GM21529 (cell line): Measurements from ENCODE around the gene TIMM23.
"Not testable (repeated sequence)": the region's sequence is repeated elsewhere in the genome, so short reads cannot be mapped to it uniquely, and the experiment has no call there.

Experiments used
- ATAC-seq: cut with Tn5 transposase; IDR thresholded peaks from one replicate; pipeline ENCODE4 v1.9.1; 2021; ENCODE audit not compliant: unreplicated experiment

The TIMM23 gene

GRCh38 chr10:46020344-46020657 lies 48.0 kb downstream of the TIMM23 start:
- no peak for ATAC-seq

GRCh38 chr10:46022978-46023702 lies 50.9 kb downstream of the TIMM23 start:
- ATAC-seq, result peak; percentile 93

DNA sequence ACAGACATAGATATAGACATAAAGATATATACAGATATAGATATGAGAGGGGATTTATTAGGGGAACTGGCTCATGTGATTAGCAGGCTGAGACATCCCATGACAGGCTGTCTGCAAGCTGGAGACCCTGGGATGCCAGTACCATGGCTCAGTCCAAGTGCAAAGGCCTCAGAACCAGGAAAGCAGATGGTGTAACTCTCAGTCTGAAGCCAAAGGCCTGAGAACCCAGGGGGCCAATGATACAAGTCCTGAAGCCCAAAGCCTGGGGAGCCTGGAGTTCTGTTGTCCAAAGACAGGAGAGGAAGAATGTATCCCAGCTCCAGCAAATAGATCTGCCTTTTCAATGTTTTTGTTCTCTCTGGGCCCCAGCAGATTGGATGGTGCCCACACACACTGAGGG lies 52.7 kb downstream of the TIMM23 start:
- ATAC-seq, result no peak

- no peak for ATAC-seq
These were observed 53.1 kb downstream of the TIMM23 start for GRCh38 chr10:46025406-46025805.

GRCh38 chr10:46026106-46026505 lies 53.8 kb downstream of the TIMM23 start:
- ATAC-seq, result no peak

- ATAC-seq, result peak; percentile 38
These were observed 56.5 kb downstream of the TIMM23 start for GRCh38 chr10:46028584-46029460.

- no peak for ATAC-seq
These were observed 57.3 kb downstream of the TIMM23 start for GRCh38 chr10:46029461-46030030.

DNA sequence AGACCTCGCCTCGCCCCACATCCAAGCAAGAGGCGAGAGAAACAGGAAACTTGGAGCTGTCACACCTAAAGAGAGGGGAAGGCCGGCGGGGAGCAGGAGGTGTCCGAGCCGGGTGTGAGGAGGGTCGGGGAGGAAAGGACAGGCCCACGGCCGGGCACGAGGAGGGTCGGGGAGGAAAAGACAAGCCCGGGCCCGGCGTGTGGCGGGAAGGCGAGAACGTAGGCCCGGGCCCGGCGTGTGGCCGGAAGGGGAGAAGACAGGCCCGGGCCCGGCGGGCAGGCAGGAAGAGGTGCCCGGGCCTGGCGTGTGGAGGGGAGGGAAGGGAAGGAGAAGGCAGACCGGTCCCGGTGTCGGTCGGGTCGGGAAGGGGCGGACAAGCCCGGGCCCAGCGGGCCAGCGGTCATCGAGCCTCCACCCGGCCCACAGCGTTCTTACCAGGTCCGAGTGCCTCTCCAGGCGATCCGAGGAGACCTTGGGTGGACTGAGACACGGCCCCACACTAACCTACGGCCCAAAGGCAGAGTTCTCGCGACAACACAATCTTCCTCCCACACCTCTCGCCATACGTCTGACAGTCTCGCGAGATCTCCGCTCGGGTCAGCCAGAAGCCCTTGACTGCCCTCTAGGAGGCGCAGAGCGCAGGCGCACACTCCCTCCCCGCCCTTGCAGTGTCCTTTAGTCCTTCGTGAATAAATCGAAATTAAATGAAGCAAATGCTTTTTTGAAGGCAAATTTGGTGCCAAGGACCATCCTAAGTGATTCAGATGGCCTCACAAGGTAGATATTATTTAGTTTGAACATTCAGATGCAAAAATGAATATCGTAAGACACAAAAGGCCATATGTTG lies 58.0 kb downstream of the TIMM23 start, which contains the start of gene NCOA4:
Gene NCOA4 (minus strand): TSS at position 533 of the 847 bp plus-strand sequence. CDS start 13,943 bp downstream, outside the sequence.
- ATAC-seq, result peak; percentile 97

- no peak for ATAC-seq
These were observed 59.6 kb downstream of the TIMM23 start for GRCh38 chr10:46031648-46032532.

- ATAC-seq, result no peak
These were observed 61.3 kb downstream of the TIMM23 start for GRCh38 chr10:46033602-46034011.

DNA sequence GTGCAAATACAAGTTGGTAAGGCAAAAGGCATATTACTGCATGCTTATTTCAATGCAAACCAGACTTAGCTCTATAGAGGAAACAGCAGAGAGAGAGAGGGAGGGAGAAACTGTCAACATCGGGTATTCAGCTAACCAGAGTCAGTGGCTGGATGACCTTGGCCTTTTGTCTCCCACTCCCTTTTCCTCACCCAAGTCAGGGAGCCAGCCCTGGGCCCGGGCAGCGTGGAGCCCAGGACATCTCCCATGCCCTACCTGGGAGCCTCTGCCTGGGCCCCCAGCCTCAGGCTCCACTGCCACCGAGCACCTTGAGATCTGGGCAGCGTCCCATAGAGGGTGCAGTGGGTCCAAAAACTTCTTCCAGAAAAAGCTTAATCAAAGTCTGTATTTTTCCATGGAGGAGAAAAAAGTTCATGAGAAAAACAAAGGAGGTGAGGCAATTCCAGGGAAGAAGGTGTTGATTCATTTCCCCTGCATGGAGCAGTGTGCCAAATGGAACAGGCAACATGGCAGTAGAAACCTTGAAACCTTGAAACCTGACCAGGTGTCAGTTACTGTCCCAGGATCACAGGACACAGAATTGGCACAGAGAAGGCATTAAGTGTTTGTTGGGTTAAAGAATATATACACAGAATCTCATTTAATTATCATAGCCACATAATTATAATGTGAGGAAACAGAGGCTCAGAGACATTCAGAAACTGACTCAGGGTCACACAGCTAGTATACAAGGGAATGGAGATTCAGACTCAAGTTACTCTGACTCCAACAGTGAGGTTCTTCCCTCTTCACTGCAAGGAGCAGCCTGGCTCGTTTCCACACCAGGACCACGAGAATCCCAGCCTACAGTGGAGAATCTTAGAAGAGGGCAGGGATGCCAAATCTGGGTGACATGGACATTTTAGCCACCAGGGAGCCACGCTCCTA lies 63.9 kb downstream of the TIMM23 start:
- no peak for ATAC-seq

GRCh38 chr10:46037107-46037825 lies 65.0 kb downstream of the TIMM23 start:
- ATAC-seq, result no peak

- no peak for ATAC-seq
These were observed 67.7 kb downstream of the TIMM23 start for GRCh38 chr10:46040004-46040403.

GRCh38 chr10:46042527-46042926 lies 70.2 kb downstream of the TIMM23 start:
- no peak for ATAC-seq

DNA sequence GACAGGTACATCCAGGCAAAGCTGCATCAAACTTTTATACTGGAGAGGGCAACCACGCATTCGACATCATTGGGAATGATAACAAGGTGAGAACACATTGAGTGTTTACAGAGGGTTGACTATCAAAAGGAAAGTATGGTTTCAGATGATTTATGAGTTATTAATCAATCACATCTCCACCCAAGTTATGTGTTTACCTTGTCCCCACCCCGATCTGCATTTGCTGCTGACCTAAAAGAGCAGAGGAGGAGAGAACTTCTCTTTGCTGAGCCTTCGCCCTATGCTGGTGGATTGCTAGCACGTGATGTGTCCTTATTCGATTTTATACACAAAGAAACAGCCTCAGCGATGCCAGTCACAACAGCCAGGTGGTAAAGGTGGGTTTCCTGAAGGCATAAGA lies 74.0 kb downstream of the TIMM23 start, which contains the start of gene MSMB:
Gene MSMB (minus strand): TSS at position 9 of the 400 bp plus-strand sequence. CDS start 32 bp downstream, outside the sequence.
- ATAC-seq, result no peak

DNA sequence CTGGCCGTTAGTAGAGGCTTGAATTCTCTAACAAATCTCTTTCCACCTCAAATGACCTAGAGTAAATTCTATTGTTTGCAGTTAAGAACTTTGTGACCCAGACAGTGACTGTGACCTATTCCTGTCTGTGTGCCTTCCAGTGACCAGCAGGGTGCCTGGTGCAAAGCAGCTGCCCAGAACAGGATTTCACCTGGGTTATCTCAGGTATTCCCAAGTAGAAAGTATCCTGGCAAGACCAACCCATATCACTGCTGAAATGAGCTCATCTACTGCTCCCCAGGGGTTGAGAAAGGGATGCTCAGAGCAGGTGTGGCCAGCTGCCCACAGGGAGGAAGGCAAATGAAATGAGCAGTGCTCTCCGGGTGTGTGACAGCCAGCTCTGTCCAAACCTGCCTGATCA lies 75.9 kb downstream of the TIMM23 start:
- ATAC-seq, result no peak

GRCh38 chr10:46049497-46049831 lies 77.2 kb downstream of the TIMM23 start:
- ATAC-seq, result not testable (repeated sequence)

DNA sequence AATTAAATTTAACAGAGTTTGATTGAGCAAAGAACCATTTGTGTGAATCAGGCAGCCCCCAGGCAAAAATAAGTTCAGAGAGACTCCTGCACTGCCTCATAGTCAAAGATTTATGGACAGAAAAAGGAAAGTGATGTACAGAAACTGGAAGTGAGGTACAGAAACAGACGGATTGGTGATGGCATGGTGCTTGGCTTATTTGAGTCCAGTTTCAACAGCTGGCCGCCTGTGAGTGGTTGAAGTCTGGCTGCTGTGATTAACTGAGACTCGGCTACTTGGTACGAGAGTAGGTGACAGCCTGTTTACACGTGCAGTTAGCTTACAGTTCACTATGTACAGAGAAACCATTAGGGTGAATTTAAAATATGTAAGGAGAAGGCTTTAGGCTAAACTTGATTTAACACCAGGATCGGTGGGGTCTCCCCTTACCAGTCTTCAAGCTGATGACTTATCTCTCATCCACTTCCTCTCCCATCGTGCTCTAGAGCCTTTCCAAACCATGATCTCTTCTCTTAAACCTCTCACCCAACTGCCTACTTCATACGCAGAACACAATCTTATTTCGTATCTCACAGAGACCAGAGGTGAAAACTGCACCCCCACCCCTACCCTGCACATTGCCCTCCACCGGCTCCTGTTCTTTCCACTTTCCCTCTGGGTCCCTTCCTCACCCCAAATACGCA lies 78.8 kb downstream of the TIMM23 start:
- no peak for ATAC-seq
